ELR (cell line): ENCODE results near the gene PEMT.

Experiments used
- DNase-seq: peaks from one replicate; pipeline ENCODE4 v3.0.0-alpha.2; 2015; ENCODE audit warnings: low read depth

Gene PEMT

DNA sequence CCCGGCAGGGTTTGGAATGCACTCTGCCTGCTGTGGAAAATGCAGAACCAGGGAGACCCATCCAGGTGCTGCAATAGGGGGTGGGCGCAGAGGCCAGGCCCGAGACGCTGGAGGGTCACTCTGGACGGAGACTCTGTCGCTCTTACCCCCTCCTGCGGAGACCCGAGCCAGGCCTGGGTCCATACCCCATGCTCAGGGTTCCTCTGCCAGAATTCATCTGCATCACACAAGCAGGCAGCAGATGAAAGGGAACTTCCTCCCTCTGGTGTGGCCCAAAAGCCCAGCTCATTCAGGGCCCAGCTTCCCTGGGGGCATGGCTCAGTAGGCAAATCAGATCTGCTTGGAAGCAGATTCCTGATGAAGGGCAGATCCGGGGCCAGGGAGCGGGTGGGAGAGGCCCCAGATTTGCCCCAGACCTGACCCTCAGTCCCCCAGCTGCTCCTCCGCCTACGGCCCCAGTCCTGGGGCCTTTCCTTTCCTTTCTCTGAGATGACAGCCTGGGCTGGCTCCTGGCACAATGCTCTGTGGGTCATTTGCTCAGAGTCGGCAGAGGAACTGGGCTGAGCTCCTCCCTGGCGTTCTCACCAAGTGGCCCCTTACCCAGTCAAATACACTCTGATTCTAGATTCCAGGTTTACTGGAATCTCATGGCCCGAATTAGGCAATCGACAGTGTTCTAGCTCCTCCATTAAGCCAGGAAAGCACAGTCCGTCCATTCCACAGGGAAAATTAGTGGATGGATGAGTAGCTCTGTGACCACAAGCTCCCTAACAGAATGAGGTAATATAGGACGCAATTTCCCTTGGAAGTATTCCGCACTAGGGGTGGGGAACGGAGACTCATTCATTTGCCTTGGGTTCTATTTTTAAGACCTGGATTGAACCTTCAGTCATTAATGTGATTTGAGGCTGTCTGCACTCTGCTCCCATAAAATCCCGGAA, 76.2 kb downstream of the PEMT start:
- DNase-seq: peak; percentile 85

DNA sequence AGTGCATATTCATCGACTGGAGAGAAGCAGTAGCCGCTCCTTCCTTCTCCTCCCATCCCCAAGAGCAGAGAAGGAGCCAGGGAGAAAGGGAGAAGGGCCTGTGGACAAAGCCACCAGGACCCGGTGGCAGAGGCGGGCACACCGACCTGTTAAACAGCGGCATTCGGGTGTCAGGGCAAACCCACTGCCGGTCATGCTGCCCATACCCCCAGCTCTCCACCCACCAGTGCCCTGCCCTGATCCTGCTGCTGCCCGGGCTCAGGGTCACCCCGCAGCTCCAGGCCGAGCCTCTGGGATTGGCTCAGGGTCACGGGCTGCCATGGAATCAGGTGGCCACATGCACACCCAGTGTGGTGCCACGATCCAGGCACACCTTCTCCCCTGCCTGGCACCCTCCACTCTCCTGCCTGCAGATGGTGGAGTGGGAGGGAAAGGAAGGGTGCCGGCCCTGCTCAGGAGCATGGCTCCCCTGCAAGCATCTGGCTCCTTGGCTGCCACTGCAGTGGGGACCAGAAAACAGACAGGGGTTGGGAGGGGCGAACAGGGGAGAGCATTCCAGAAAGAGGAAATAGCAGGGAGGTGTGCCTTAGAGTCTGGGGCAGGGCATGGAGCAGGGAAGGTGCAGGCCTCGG, 77.0 kb downstream of the PEMT start:
- DNase-seq: no peak

DNA sequence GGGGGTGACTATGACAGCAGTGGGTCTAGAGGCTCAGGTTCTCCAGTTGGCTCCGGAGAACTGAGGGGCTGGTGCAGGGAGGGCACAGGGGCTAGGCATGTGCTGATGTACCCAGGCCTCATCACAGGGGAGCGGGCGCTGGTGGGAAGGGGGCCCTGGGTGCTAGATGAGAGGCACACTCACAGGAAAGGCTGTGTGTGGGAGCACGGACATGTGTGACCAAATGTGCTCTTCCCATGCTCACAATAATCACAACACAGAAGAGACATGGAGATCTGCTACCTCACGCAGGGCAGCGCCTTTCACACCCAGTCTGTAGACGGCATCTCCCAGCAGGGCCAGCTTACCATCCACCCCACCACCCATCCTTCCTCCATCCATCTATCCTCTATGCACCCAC, 77.9 kb downstream of the PEMT start:
- no peak for DNase-seq

DNA sequence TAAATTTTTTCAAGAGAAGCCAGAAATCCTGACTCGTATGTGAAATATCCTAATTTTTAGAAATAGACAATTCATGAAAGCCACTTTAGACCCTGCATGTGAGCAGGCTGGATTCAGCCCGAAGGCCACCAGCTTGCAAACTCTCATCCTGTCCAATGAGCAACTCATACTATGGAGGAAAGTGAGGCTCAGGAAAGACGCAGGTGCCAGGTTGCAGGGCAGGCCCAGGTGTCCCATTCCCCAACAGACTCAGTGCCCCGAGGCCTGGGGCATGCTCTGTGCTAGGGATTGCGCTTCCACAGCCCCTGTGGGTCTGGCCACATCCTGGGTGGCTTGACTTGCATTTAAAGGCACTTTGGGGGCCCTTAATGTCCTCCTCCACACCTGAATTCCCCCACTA, 78.6 kb downstream of the PEMT start:
- DNase-seq: peak; percentile 17

DNA sequence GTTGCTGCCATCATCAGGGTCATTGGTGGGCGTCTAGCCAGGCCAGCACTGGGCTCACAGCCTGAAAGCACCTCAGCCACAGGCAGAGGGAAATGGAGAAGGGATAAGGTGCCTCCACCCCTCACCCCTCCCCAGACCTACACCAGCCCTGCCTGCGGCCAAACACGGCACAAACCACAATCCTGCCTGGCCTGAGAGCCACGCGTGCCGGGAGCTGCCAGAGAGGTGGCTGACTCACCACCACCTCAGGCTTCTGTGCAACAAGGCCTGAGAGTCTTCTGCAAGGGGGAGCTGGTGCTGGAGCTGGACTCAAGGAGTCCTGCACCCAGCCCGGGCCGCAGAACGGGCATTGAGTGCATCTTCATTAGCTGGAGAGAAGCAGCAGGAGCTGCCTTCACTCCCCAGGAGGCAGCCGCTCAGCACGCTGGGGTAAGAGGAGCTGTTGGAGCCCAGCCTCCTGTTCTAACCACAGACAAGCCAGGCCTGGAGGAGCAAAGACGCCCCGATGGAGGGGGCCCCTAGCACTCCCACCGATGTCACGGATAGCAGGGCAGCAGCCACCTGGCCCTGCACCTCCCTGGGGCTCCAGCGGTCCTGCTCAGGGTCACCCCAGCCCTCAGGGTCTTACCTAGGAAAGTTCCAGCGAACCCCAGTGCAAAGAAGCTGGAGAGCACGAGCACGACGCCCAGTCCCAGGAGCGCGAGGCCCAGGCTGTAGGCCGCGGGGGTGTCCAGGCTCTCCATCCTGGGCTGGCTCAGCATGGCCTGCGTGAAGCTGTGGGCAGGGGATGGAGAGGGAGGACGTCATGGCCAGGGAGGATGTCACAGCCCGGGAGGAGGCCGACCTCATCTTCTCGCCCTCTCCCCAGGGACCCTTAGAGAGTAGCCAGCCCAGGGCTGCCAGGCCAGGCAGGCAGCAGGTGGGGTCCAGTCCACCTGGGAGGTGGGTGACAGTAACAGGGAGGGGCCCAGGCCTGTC, 79.3 kb downstream of the PEMT start:
- peak; percentile 96 for DNase-seq

DNA sequence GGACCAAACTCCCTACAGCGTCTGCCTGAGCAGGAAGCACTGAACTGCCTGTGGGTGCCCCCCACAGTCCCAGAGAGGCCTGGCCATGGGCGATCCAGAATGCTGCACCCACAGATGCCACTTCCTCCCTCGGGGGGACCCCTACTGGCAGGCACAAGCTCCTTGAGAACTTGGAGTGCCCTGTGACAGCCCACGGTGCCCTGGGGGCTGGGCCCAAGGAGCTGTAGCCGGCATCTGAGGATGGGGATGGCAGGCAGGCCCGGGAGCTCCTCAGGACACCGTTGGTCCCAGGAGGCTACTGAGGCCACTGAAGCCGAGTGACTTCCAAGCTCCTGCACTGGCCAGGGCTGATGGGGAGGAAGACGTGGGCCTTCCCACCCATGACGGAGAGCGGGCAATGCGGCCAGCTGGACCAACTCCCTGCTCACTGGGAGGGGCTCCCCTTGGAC, 80.2 kb downstream of the PEMT start:
- no peak for DNase-seq

DNA sequence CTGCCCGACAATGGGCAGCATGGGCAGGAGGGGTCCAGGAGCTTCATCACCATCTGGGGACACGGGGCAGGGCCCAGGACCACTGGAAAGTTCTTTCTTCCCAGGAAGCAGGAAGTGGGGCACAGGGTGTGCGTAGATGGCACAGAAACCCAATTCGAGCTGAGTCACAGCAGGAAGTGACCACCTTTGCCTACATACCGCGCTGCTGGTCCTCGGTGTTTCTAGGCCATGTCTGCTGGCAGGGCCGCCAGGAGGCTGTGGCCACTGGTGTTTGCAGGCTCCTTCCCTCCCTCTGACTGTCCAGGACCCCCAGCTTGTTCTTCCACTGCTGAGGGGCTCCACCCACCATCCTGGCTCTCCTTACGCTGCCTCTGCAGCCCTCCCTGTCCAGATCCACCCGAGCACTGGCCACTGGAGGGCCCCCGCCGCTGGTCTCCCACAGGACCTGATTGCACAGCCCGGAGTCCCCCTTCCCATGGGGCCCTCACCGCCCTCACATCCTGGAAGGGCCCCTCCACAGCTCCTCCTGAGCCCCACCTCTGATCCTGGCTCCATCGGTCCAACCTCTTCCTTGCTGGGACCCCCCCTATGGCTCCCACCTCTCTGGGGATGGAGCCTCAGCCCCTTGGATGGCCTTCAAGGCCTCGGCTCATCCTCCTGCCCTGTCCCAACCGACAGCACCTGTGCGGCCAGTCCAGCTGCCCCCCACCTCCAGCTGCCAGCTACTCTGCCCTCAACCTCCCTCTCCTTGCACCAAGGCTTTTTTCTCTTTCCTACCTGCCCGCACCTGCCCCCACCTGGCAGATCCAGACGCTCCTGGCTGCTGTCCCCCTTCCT, 80.8 kb downstream of the PEMT start:
- DNase-seq: peak; percentile 32

DNA sequence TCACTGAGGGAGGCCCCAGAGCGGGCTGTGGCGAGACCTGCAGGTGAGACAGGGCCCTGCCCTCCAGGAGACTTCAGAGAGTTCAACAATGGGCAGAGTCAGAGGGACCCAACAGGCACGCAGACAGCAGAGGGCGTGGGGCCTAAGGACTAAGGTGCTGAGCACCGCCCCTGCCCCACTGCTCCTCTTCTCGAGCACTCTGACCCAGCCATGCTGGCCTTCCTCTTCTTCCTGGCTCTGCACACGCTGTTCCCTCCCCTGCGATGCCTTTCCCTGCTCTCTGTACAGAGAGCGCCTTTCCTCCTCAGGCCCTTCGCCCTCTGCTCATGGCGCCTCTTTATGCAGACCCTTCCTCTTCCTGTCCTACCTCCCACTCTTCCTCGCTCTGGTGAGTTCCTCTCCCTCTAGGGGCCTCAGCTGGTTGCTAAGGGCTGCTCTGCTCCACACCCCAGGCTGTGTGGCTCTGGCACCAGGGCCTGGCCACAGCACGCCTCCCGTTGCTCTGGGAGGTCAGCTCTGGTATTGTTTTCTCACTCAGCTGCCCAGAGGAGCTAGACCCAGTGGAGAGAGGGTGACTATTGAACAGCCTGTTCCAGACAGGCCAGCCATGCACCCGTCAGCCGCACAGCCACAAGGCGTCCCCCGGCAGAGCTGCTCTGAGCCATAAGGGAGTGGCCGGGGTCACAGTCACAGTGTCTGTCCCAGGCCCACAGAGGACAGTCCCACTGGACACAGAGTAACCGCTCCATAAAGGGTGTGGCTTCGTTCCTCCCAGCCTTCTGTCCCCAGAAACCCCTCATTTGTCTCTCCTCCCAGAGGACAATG, 81.7 kb downstream of the PEMT start:
- DNase-seq: no peak

DNA sequence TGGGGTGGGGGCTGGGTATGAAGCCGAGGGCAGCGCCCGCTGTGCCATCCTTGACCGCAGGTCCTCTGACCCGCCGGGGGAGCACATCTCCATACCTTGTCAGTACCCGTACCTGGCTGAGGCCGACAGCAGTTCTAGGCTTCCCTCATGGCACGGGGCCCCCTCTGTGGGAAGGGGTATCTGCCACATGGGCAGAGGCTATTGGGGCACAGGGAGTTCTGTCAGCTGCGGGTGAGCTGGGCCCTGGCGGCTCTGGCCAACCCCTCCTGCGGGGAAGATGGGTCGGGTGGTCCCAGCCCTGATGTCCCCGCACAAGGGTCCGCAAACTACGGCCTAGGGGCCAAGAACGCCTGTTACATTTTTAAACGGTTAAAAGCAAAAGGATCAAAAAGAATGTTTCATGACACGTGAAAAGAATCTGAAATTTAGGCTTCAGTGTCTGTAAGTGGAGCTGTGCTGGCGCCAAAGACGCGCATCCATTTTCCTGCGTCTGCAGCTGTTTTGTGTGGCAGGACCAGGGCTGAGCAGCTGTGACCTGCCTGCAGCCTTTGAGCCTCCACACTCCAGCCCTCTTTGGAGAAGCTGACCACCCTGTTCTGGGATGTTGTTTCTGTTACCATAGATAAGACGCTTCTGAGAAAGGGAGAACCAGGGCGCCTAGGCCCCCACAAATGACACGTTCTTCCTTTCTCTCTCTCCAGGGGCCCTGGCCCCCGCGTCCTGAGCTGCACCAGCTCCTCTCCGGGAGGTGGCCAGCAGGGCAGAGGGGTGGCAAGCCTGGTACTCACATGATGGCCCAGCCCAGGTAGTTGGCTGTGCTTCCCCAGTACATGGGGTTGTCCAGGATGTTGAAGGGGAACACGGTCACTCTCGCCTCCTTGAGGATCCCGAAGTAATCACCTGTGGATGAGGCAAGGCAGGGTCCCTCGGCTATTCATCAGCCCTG, 82.6 kb downstream of the PEMT start:
- no peak for DNase-seq

DNA sequence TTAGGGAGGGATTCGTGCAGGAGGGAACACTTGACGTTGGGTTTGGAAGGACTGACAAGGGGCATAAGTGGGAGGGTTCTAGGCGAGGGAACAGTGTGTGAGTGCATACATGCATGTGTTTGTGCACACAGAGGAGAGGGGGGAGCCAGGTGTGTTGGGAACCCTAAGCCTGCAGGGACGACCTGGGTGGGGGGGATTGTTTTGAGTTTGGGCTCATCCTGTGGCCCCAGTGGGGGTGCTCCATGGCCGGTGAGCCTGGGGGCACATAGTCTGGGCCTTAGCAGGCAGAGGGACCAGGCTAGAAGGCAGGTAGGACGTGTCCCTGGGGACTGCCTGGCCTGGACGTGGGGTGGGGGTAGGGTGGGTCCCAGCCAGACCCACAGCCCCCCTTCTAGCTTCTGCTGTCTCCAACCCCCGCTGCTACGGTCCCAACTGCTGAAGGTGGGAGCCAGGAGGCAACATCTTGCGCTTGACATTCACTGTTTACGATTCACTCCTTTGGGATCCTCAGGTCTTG, 83.4 kb downstream of the PEMT start:
- DNase-seq: no peak

DNA sequence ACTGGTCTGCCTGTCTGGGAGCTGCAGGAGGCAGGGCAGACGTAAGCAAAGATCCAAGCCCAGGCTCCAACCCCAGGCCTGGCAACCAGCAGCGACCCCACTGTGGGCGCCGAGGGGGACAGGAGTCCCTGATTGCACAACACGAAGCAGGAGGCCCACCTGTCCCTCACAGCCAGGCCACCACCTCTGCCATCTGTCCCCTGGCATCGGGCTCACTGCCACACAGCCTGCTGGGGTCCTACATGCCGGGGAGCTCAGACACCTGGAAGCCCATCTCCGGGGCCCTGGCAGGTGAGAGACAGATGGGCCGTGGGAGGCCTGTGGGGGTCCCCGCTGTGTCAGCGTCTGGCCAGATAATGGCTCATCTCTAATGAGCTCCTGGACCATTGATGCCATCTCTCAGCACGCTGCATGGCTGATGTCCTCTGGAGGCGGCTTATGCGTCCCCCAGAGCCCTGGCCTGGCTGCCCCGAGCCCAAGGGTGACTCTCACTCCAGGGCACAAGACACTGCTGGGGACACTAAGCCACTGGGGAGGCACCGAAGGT, 84.0 kb downstream of the PEMT start:
- DNase-seq: no peak

DNA sequence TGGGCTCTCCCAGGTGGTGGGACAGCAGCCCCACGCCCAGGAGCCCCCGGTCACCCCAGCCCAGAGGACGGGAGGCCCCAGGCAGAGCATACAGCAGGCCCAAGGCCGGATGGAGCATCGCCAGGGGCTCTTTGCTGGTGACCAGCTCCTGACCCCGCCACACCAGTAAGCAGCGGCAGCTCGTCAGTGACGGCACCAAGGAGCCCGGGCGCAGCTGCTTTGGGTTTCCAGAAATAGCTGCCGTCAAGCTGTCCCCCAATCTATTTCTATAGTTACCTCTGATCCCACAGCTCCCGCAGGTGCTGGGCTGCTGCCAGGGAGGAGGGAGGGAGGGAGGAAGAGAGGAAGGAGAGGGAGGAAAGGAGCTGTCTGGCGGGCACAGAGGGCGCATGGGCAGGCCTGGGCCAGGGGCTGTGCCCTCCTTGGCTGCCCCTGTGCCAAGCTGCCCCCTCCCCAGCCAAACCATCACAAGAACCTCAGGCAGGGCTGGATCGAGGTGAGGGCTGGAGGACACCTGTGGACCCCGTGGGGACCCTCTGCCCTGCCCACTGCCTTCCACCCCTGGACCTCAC, 84.5 kb downstream of the PEMT start:
- no peak for DNase-seq

DNA sequence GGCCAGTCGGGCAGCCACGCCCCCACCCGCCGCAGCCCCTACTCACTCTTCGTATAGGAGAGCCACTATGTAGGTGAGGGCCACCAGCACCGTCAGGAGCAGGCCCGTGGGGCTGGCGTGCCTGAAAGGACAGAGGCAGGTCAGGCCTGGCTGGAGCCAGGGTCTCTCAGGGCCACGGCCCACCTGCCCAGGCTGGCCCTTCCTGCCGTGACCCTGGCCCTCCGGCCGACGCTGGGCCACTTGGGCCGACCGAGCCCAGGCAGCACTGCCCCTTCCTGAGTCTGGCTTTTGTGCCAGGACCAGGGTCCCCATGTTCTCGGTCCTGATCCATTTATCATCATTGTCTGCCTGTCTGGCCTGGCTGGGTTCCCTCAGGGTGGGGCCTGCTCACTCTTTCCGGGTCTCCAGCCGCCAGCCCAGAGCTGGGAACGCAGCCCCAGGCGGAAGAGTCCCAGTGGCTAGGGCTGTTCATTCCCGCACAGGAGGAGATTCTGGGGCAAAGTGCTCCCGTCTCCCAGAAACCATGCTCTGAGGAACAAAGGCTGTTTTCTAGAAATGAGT, 85.2 kb downstream of the PEMT start:
- DNase-seq: no peak

DNA sequence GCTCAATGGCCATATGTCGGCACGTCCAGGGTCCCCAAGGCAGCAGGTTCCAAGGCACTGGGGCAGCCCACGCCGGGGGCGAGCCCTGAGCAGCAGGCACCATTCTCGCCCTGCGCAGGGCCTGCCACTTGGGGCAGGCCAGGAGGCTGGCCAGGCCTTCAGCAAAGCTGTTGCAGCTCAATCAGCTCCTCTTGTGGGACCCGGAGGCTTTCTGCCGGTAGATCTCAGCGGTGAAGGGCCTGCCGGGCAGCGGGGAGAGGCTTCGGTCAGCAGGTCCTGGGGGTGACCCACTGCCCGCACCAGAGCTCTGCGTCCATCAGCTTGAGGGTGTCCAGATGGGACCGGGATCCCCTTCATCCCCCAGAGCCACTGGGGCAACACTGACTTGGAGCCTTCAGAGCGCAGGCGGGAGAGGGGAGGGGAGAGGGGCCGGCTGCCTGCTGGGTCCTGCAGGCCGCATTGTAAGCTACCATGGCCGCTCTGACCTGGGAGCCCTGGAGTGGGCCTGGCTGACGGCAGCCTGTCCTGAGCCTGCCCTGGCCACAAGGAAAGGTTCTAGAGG, 85.8 kb downstream of the PEMT start:
- no peak for DNase-seq

DNA sequence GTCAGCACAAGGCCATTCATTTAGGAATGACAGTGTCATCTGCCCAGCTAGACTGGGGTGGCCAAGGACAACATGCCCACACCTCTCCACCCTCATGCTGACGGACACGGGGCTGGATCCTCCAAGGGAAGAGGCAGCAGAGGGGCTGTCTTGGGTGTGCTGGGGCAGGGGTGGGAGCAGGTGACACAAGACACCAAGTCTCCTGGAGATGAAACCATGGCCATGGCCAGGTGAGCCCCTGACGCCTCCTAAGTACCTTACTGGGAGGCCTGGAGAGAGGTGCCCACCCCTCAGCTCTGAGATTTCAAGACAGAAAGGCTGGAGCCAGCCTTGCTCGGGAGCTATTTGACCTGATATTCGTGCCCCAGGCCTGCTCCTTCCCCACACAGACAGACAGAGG, 86.4 kb downstream of the PEMT start:
- DNase-seq: no peak

DNA sequence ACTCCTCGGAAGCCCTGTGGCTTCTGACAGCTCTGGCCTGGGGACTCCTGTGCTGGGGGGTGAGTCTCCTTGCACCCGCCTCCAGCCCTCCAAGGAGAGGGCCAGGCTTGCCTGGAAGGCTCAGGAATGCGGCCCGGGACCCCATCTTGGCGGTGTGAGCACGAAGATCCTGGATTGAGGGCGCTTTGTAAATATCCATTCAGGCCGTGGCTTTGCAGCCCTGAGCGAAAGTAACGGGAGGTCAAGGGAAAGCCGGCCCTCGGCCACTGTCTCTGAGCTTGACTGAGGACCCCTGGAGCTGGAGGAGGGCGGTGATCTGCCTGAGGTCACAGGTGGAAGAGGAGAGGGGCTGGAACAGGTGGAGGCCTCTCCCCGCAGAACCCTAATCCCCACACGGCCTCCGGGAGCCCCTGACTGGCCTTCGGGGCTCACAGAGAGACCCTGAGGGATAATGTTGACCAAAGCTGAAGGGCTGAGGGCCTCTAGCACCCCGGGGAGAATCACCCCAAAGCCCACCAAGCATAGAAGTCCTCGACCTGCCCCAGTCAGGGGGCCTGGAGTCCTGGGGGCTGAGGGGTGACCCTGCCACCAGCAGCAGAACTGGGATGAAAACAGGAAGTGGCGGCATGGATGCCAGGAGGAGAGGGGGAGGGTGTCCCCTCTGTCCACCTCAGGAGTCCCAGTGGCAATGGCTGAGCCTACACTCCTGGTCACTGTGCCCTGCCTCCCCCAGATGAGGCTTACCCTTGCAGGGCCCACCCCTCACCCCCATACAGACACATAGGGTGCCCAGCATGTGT, 87.0 kb downstream of the PEMT start:
- no peak for DNase-seq

DNA sequence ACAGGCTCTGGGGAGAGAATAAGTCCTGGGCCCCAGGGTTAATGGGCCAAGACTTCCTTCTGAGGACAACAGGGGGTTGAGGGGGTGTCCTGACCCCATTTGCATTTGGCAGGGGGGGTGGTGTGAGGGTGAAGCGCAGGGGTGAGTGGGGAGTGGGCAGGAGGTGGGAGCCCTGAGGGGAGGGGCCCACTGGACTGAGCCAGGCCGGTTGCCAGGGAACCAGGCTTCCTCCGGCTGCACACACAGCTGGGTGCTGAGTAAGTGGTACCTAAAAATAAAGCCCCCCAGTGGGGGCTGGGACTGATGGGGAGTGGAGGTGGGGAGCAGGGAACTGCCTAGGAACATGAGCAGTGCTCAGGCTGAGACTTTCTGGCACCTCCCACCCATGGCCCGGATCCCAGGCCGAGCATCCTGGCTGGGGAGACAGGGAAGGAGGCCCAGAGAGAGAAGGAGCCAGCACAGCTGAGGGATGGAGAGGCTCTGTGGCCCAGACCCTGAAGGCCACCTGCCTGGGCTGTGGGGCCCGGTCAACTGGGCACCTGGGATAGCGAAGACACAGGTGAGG, 87.9 kb downstream of the PEMT start:
- no peak for DNase-seq
